Measurements from ENCODE around the gene PIMREG. TPM values are rescaled to one million over a fixed set of nuclear protein-coding genes. Genes with fewer than 3 reads are reported as not detected.
A peak's percentile ranks its signal among the peaks of the same experiment; 100 is the strongest.

Gene PIMREG
- polyA plus RNA-seq, 6 donors from 2014 or later: not detected

GRCh38 chr17:6496116-6496481 is 51.8 kb downstream of the PIMREG start:
- no peaks in the 10 kb centered on the region for H3K9me3 Mint-ChIP-seq
- H3K27me3 Mint-ChIP-seq: peaks cover 0 to 33% (median 28%) of the 10 kb centered on the region in 3 donors
- H3K4me1 Mint-ChIP-seq: peaks cover 21 to 35% (median 23%) of the 10 kb centered on the region in 3 donors
- H3K4me3 Mint-ChIP-seq: peak overlapping the region; percentile 7 to 84 (median 74)
- DNase-seq (no peak), ATAC-seq (ENCODE audit: low read depth in 2 of 2) (peak; percentile 21 to 40)
- H3K36me3 Mint-ChIP-seq: no peaks in the 10 kb centered on the region
- H3K27ac Mint-ChIP-seq: peak overlapping the region in 1 of 6 donors; percentile 91

GRCh38 chr17:6496640-6497441 is 52.6 kb downstream of the PIMREG start:
- Mint-ChIP-seq H3K27ac (peak overlapping the region in 3 of 6 donors; percentile 6 to 26 (median 21)), H3K4me3 (peak overlapping the region in 7 of 8 donors; percentile 43 to 84 (median 79)), H3K36me3 (no peaks in the 10 kb centered on the region), H3K9me3 (no peaks in the 10 kb centered on the region), H3K4me1 (peaks cover 23 to 35% (median 24%) of the 10 kb centered on the region in 3 donors), H3K27me3 (peaks cover 0 to 33% (median 28%) of the 10 kb centered on the region in 3 donors)
- DNase-seq: no peak
- ATAC-seq (ENCODE audit: low read depth in 2 of 2): peak; percentile 23 to 41

- no peak for DNase-seq
- Mint-ChIP-seq H3K4me1 (peaks cover 23 to 35% (median 24%) of the 10 kb centered on the region in 3 donors), H3K36me3 (no peaks in the 10 kb centered on the region), H3K4me3 (peak overlapping the region in 1 of 8 donors; percentile 55), H3K27me3 (peaks cover 0 to 33% (median 28%) of the 10 kb centered on the region in 3 donors), H3K9me3 (no peaks in the 10 kb centered on the region), H3K27ac (peak overlapping the region in 1 of 6 donors; percentile 60)
- ATAC-seq (ENCODE audit: low read depth in 2 of 2): no peak
These were observed 53.4 kb downstream of the PIMREG start for GRCh38 chr17:6497496-6498221.

GRCh38 chr17:6498356-6498755 is 54.1 kb downstream of the PIMREG start:
- peak overlapping the region in 2 of 6 donors; percentile 8 to 60 for H3K27ac Mint-ChIP-seq

GRCh38 chr17:6498901-6499540 is 54.8 kb downstream of the PIMREG start:
- peaks cover 0 to 35% (median 29%) of the 10 kb centered on the region in 3 donors for H3K27me3 Mint-ChIP-seq
- ATAC-seq (ENCODE audit: low read depth in 2 of 2): no peak
- DNase-seq: no peak
- H3K4me1 Mint-ChIP-seq: peaks cover 23 to 39% (median 24%) of the 10 kb centered on the region in 3 donors
- peak overlapping the region in 1 of 6 donors; percentile 8 for H3K27ac Mint-ChIP-seq
- H3K36me3 Mint-ChIP-seq: no peaks in the 10 kb centered on the region
- H3K9me3 Mint-ChIP-seq: no peaks in the 10 kb centered on the region
- H3K4me3 Mint-ChIP-seq: no peak overlapping the region

More at GRCh38 chr17:6498356-6498755, 54.1 kb downstream of the PIMREG start:
- no peak for ATAC-seq (ENCODE audit: low read depth in 2 of 2)
- Mint-ChIP-seq H3K27me3 (peaks cover 0 to 33% (median 28%) of the 10 kb centered on the region in 3 donors), H3K36me3 (no peaks in the 10 kb centered on the region), H3K4me3 (no peak overlapping the region), H3K4me1 (peaks cover 23 to 35% (median 24%) of the 10 kb centered on the region in 3 donors), H3K9me3 (no peaks in the 10 kb centered on the region)
- DNase-seq: no peak

Other genes with a start within 250 kb of the PIMREG start
- not detected for gene AIPL1, start 9.3 kb upstream of the PIMREG start, polyA plus RNA-seq (ENCODE audit: low read depth in 6 of 6)
- under 1 TPM in 3 of 6 donors, not detected in 3; 0.04 to 0.12 (median 0.07) TPM for gene PITPNM3, start 112.1 kb downstream of the PIMREG start, polyA plus RNA-seq (ENCODE audit: low read depth in 6 of 6)
- gene KIAA0753, start 196.3 kb downstream of the PIMREG start, polyA plus RNA-seq (ENCODE audit: low read depth in 6 of 6): 1 to 10 TPM; 2.8 to 5.9 (median 3.2) TPM
- gene TXNDC17, start 196.6 kb downstream of the PIMREG start, polyA plus RNA-seq (ENCODE audit: low read depth in 6 of 6): 10 to 100 TPM; 57.8 to 85.5 (median 64.4) TPM
- gene MED31, start 207.2 kb downstream of the PIMREG start, polyA plus RNA-seq (ENCODE audit: low read depth in 6 of 6): 10 to 100 TPM; 25.7 to 33.8 (median 31.0) TPM
- gene C17orf100, start 207.3 kb downstream of the PIMREG start, polyA plus RNA-seq (ENCODE audit: low read depth in 6 of 6): 10 to 100 TPM in 3 of 6 donors, 1 to 10 TPM in 3; 6.6 to 16.8 (median 9.7) TPM

All from naive B cell (primary cell).